Bronchial epithelial cell (primary cell): ENCODE data around the gene RPL10A. TPM values are rescaled to one million over a fixed set of nuclear protein-coding genes. Genes with fewer than 3 reads are reported as not detected.

ENCODE experiments used
- DNase-seq: peaks from one replicate; pipeline ENCODE4 v3.0.0-alpha.2; 2010; ENCODE audit warnings: low read depth
- FAIRE-seq: peaks from 2 replicates; lab custom pipeline; 2011; peaks lifted over from hg19 to GRCh38; lab: Jason Lieb, UNC
- H3K27me3 ChIP-seq: 2 replicates; pipeline ENCODE4 v1.5.1; 2011; ENCODE audit warnings: low read length; ENCODE audit not compliant: control insufficient read depth, insufficient read depth
- H3K36me3 ChIP-seq: 2 replicates; pipeline ENCODE4 v1.5.1; 2011; ENCODE audit warnings: low read length; ENCODE audit not compliant: control insufficient read depth, insufficient read depth
- H3K4me3 ChIP-seq: 2 replicates; pipeline ENCODE4 v1.5.1; 2011; ENCODE audit warnings: mild to moderate bottlenecking, low read depth, low read length, control low read depth
- CTCF ChIP-seq: IDR thresholded peaks from 2 replicates; pipeline ENCODE4 v1.5.1; 2011; ENCODE audit warnings: mild to moderate bottlenecking, moderate library complexity, low read length, control low read depth, inconsistent platforms; ENCODE audit not compliant: insufficient read depth, severe bottlenecking
- total RNA-seq: library from RNA; depleted of rRNA; stranded (reverse); fragments of >200 nt; gene quantifications from 2 replicates; pipeline ENCODE4 v1.2.1, GENCODE V29; 2014

RPL10A gene
- total RNA-seq, 1 donor from 2014 or later: 1,892 TPM

DNA sequence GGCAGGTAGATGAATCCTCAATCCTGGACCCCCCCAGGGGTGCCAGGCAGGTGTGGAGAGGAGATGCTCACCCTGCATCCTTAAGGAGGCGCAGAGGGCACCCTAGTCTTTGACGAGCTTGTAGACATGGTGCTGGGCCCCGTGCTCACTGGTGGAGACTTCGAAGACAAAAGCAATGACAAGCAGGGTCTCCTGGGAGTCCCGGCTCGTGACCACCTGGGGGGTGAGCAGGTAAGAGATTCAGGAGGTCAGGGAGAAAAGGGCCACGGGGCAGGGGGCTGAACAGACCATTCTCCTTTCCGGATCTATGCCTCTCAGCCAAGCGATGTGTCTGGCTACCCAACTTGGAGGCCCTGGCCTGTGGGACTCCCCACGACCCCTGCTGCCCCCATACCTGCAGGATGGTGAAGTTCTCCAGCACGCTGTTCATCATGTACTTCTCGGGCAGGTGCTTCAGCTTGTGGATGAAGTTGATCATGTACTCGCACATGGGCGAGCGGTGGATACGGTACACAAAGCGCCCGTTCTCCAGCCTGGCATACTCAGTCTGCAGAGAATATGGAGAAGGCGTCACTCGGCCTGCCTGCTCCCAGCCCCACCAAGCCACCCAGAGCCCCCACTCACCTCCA, 6.9 kb downstream of the RPL10A start:
- peaks cover 27% of the 10 kb centered on the region for H3K36me3 ChIP-seq
- FAIRE-seq (no peak), DNase-seq (no peak)
- H3K4me3 ChIP-seq: no peak overlapping the region
- H3K27me3 ChIP-seq: no peaks in the 10 kb centered on the region
- TF ChIP-seq CTCF: no peak

GRCh38 chr6:35475573-35475972, 7.4 kb downstream of the RPL10A start:
- no peak for TF ChIP-seq CTCF
- FAIRE-seq: no peak
- Histone ChIP-seq H3K36me3 (peaks cover 26% of the 10 kb centered on the region), H3K27me3 (no peaks in the 10 kb centered on the region), H3K4me3 (no peak overlapping the region)
- DNase-seq: no peak

DNA sequence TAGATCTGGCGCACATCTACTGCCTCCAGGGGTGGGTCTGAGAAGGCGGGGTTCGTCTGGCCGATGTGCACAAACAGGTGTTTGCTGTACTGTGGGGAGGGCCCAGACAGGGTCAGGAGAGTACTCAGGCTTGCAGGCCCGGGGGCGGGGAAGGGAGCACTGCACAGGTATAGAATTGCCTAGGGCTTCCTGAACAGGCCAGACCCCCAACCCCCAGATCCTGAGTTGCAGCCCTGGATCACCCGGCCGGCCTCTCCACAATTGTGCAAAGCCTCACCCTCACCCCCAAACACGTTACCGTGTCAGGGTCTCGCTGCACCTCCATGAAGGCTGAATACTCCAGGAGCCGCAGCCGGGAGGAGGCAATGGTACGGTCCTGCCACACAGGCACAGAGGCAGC, 7.8 kb downstream of the RPL10A start:
- Histone ChIP-seq H3K4me3 (no peak overlapping the region), H3K36me3 (peaks cover 24% of the 10 kb centered on the region), H3K27me3 (no peaks in the 10 kb centered on the region)
- FAIRE-seq (no peak), DNase-seq (no peak)
- TF ChIP-seq CTCF: no peak

- DNase-seq (no peak), FAIRE-seq (no peak)
- Histone ChIP-seq H3K4me3 (no peak overlapping the region), H3K36me3 (peaks cover 22% of the 10 kb centered on the region), H3K27me3 (no peaks in the 10 kb centered on the region)
- TF ChIP-seq CTCF: no peak
Measured at GRCh38 chr6:35477028-35477427, 8.8 kb downstream of the RPL10A start.

GRCh38 chr6:35477551-35478179, 9.5 kb downstream of the RPL10A start:
- no peak overlapping the region for H3K4me3 ChIP-seq
- H3K27me3 ChIP-seq: no peaks in the 10 kb centered on the region
- TF ChIP-seq CTCF: no peak
- FAIRE-seq: peak; percentile 64
- H3K36me3 ChIP-seq: peaks cover 23% of the 10 kb centered on the region
- no peak for DNase-seq
